Calu3 (cell line): ENCODE data around the gene EIF3K. TPM values are rescaled to one million over a fixed set of nuclear protein-coding genes. Genes with fewer than 3 reads are reported as not detected.

Experiments used
- BruUV-seq: library from RNA; stranded (reverse); fragments of 400-500 nt; replicated peaks from 2 replicates; lab custom pipeline; 2021; lab: Mats Ljungman, UMichigan
- CTCF ChIA-PET: fragments of 300-600 bp; sonication (Branson Sonifier 250); formaldehyde crosslinking; loops from one replicate; lab custom pipeline; 2022; ENCODE audit warnings: antibody characterized with exemption; lab: Charles Lee
- DNase-seq: peaks from one replicate; pipeline ENCODE4 v3.0.0; 2022
- H3K27ac Mint-ChIP-seq: one replicate; pipeline ENCODE4 v1.8.0; 2022; ENCODE audit warnings: mixed read lengths; ENCODE audit not compliant: unreplicated experiment
- H3K27me3 Mint-ChIP-seq: one replicate; pipeline ENCODE4 v1.8.0; 2022; ENCODE audit warnings: mixed read lengths; ENCODE audit not compliant: unreplicated experiment
- H3K36me3 Mint-ChIP-seq: one replicate; pipeline ENCODE4 v1.8.0; 2022; ENCODE audit warnings: mild to moderate bottlenecking, moderate library complexity, mixed read lengths; ENCODE audit not compliant: insufficient read depth, unreplicated experiment
- H3K4me1 Mint-ChIP-seq: one replicate; pipeline ENCODE4 v1.8.0; 2022; ENCODE audit warnings: mild to moderate bottlenecking, low read depth, mixed read lengths; ENCODE audit not compliant: unreplicated experiment
- H3K4me3 Mint-ChIP-seq: one replicate; pipeline ENCODE4 v1.8.0; 2022; ENCODE audit warnings: mild to moderate bottlenecking, low read depth, moderate library complexity, mixed read lengths; ENCODE audit not compliant: unreplicated experiment
- H3K9me3 Mint-ChIP-seq: one replicate; pipeline ENCODE4 v1.8.0; 2022; ENCODE audit warnings: low read depth, mixed read lengths; ENCODE audit not compliant: unreplicated experiment
- intact Hi-C: fragments of 100-400 bp; cut with micrococcal nuclease; formaldehyde crosslinking; loops from one replicate; pipeline ENCODE4 v1.10.0; 2022; ENCODE audit not compliant: unreplicated experiment
- total RNA-seq: library from RNA; stranded (reverse); gene quantifications from 2 replicates; pipeline ENCODE4 v1.2.3, GENCODE V29; 2022
- TF ChIP-seq, protein P1 (sequence below): fragments of 200-600 bp; IDR thresholded peaks from one replicate; pipeline ENCODE4 v1.8.0; 2022; ENCODE audit warnings: antibody characterized with exemption; ENCODE audit not compliant: unreplicated experiment

The EIF3K gene
- total RNA-seq, 1 experiment from 2014 or later = 334 TPM

DNA sequence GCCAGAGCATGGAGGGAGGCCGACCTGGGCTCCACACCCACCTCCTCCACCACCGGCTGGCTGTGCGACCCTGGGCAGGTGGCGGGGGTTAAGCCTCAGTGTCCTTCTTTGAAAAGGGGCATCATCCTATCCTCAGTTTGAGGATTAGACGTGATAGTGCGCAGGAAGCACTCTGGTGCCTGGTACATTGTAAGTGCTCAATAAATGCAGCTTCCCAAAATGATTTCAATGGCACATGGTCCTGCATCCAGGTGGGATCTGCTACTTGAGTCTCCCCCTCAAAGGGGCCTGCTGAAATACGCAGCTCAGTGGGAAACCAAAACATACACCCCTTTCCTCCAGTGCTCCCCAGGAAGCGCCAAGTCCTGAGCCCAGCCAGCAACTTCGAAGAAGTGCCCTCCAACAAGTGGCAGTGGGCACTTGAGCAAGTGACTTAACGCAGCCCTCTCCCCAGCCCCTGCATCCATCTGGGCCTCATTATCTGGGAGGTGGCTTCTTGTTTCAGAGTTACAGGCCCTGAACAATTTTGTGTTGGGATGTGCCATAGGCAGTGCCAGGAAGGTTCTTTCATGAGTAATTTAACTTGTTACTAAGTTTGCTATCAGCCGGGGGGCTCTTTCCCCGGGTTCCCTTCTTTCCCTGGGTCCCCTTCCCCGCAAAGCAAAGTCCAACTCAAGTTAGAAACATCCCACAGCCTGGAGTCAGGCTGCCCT, 46.4 kb downstream of the EIF3K start:
- H3K27me3 Mint-ChIP-seq = no peaks in the 10 kb centered on the region
- intact Hi-C loops = no loop called here
- DNase-seq = no peak
- peak overlapping the region; percentile 100 for H3K27ac Mint-ChIP-seq
- CTCF ChIA-PET = interaction anchor here (0.9 to 1.4 kb wide), 2 partner anchors 12 to 28 kb away, joined by 3 to 5 read pairs; no protein-coding TSS in a partner anchor
- H3K36me3 Mint-ChIP-seq = peaks cover 98% of the 10 kb centered on the region
- no peaks in the 10 kb centered on the region for H3K9me3 Mint-ChIP-seq
- H3K4me1 Mint-ChIP-seq = peaks cover 100% of the 10 kb centered on the region
- TF ChIP-seq, protein P1, sequence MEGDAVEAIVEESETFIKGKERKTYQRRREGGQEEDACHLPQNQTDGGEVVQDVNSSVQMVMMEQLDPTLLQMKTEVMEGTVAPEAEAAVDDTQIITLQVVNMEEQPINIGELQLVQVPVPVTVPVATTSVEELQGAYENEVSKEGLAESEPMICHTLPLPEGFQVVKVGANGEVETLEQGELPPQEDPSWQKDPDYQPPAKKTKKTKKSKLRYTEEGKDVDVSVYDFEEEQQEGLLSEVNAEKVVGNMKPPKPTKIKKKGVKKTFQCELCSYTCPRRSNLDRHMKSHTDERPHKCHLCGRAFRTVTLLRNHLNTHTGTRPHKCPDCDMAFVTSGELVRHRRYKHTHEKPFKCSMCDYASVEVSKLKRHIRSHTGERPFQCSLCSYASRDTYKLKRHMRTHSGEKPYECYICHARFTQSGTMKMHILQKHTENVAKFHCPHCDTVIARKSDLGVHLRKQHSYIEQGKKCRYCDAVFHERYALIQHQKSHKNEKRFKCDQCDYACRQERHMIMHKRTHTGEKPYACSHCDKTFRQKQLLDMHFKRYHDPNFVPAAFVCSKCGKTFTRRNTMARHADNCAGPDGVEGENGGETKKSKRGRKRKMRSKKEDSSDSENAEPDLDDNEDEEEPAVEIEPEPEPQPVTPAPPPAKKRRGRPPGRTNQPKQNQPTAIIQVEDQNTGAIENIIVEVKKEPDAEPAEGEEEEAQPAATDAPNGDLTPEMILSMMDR = no peak
- H3K4me3 Mint-ChIP-seq = peak overlapping the region; percentile 99
- TSS peak; percentile 70 for BruUV-seq

DNA sequence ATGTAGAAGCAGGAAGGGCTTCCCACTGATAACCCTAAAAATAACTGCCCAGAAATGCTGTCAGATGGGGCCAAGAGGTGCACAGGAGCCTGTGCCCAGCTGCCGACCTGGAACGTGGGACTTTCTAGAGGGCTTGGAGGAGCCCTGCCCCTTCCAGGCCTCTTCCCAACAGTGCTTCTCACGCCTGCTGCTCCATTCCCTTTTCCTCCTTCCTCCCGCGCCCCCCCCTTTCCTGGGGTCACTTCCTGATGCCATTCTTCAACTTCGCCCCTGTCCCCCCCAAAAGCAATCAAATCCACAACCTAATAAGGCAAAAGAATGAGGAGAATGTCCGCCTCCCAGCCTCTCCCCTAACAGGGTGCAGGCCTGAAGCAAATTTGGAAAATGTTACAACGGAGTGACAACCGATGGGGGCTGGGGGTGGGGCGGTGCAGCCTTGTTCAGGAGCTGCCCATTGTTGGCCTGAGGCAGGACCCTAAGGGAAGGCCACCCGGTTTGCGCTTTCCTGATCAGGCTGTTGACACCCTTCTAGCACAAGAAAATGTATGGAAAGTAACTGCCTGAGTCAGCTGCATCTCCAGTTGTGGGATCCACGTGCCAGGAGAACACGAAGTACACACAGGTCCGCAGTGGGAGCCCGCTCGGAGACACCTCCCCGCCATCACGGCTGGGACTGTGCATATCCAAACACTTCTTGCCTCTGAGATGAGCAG, 47.1 kb downstream of the EIF3K start:
- intact Hi-C loops = loop anchor here (2.0 kb wide), 2 partner anchors 17 to 27 kb away; no protein-coding TSS in a partner anchor
- H3K4me3 Mint-ChIP-seq = peak overlapping the region; percentile 29

DNA sequence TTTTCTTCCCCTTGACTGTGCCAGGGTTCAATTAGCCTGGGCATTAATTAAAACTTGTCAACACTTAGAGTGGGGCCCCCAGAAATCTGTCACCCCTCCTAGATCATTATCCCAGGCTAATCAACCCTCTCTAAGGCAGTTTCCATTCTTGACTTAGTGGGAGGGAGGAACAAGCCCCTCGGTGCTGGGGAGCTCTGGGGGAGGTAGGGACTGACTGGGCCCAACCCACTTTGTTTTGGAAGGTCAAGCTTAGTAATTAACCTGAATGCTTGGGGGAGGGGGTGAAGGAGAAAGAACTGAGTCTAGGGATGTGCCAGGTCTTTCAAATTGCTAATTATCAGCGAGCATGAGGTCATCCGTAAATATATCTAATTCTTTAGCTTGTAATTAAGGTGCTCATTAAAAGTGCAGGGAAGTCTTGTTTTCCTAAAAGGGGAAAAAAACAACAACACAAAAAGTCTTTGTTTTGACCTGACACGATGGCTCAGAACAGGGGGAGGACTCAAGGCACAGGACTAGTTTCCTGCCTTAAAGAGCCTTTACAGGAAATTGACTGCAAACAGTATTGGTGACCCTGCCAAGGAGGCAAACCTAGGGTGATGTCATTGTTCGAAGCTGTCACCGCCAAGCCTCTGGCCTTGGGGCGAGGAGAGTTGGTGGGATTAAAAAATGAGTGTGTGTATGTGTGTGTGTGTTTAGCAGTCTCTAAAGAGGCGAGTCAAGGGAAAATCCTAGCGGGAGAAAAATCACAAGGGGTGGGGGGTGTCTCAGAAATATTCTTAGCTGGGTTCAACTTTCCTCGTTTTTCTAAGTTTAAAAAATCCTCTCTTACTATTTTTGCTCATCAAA, 47.9 kb downstream of the EIF3K start:
- DNase-seq = peak; percentile 74
- Mint-ChIP-seq H3K4me1 (peaks cover 100% of the 10 kb centered on the region), H3K27ac (peak overlapping the region; percentile 100), H3K27me3 (no peaks in the 10 kb centered on the region), H3K9me3 (no peaks in the 10 kb centered on the region), H3K36me3 (peaks cover 98% of the 10 kb centered on the region), H3K4me3 (peak overlapping the region; percentile 29)
- TF ChIP-seq, protein P1 = no peak
- BruUV-seq = no TSS peak
- intact Hi-C loops = loop anchor here (2.0 kb wide), 2 partner anchors 16 to 26 kb away; no protein-coding TSS in a partner anchor
- CTCF ChIA-PET = interaction anchor here (0.6 to 2.6 kb wide), 6 partner anchors 8 to 29 kb away, joined by 3 to 10 read pairs (median 4); no protein-coding TSS in a partner anchor

More for the DNA sequence above, 47.1 kb downstream of the EIF3K start:
- TF ChIP-seq, protein P1 = no peak
- Mint-ChIP-seq H3K9me3 (no peaks in the 10 kb centered on the region), H3K27ac (peak overlapping the region; percentile 100), H3K27me3 (no peaks in the 10 kb centered on the region), H3K36me3 (peaks cover 98% of the 10 kb centered on the region), H3K4me1 (peaks cover 100% of the 10 kb centered on the region)
- BruUV-seq = no TSS peak
- CTCF ChIA-PET = interaction anchor here (0.9 to 2.6 kb wide), 6 partner anchors 7 to 30 kb away, joined by 3 to 10 read pairs (median 4); no protein-coding TSS in a partner anchor
- DNase-seq = peak; percentile 84
